Naive thymus-derived CD8-positive, alpha-beta T cell (primary cell): ENCODE measurements around the gene NOS1AP. TPM values are rescaled to one million over a fixed set of nuclear protein-coding genes. Genes with fewer than 3 reads are reported as not detected.

Experiments
- ATAC-seq, 2 donors: fragments of 150-1000 bp; cut with Tn5 transposase in 1 of 2; sonication (Bioruptor Pico), chemical (Tn5 transposase) in 1 of 2; 1 replicate in 1 of 2; 2 replicates in 1 of 2; pipeline ENCODE4 v1.10.0; 2021; ENCODE audit warnings: mild to moderate bottlenecking in 2 of 2, moderate library complexity in 2 of 2
- POLR2A ChIA-PET: fragments of 350-600 bp; sonication (Branson Sonifier 250); formaldehyde crosslinking; loops from one replicate; lab custom pipeline; 2021; ENCODE audit warnings: antibody characterized with exemption; lab: Charles Lee
- DNase-seq, 10 donors: peaks; one replicate each; pipeline versions ENCODE4 v3.0.0 to v3.0.0-alpha.2; 2020 to 2022
- H3K27ac Mint-ChIP-seq, 10 donors: one replicate each; pipeline ENCODE4 v1.8.0; 2020 to 2022; ENCODE audit warnings: mild to moderate bottlenecking in 10 of 10, mixed read lengths in 10 of 10, moderate library complexity in 4 of 10, inconsistent platforms in 1 of 10
- H3K27me3 Mint-ChIP-seq, 5 donors: one replicate each; pipeline ENCODE4 v1.8.0; 2021 to 2022; ENCODE audit warnings: mixed read lengths in 5 of 5
- H3K36me3 Mint-ChIP-seq, 3 donors: one replicate each; pipeline ENCODE4 v1.8.0; 2020 to 2022; ENCODE audit warnings: mixed read lengths in 3 of 3, mild to moderate bottlenecking in 2 of 3, inconsistent platforms in 1 of 3
- H3K4me1 Mint-ChIP-seq, 4 donors: one replicate each; pipeline ENCODE4 v1.8.0; 2021 to 2022; ENCODE audit warnings: mixed read lengths in 4 of 4
- H3K4me3 Mint-ChIP-seq, 10 donors: one replicate each; pipeline ENCODE4 v1.8.0; 2020 to 2022; ENCODE audit warnings: mild to moderate bottlenecking in 10 of 10, mixed read lengths in 10 of 10, moderate library complexity in 6 of 10, inconsistent platforms in 1 of 10
- H3K9me3 Mint-ChIP-seq, 9 donors: one replicate each; pipeline ENCODE4 v1.8.0; 2020 to 2022; ENCODE audit warnings: mixed read lengths in 9 of 9, mild to moderate bottlenecking in 3 of 9, inconsistent platforms in 1 of 9, moderate library complexity in 1 of 9
- polyA plus RNA-seq, 3 donors: library from polyadenylated mRNA; unstranded; fragments of 300-500 nt; fragmentation: Illumina TruSeq; gene quantifications; one replicate each; pipeline ENCODE4 v1.2.3, GENCODE V29; 2021
- total RNA-seq, 8 experiments: library from RNA in 2 of 8; stranded (reverse) in 2 of 8; gene quantifications; one replicate each; pipeline ENCODE4 v1.2.3 and lab custom pipeline; 2021 to 2026

NOS1AP gene
- total and polyA plus RNA-seq, 5 experiments from 2014 or later: not detected

DNA sequence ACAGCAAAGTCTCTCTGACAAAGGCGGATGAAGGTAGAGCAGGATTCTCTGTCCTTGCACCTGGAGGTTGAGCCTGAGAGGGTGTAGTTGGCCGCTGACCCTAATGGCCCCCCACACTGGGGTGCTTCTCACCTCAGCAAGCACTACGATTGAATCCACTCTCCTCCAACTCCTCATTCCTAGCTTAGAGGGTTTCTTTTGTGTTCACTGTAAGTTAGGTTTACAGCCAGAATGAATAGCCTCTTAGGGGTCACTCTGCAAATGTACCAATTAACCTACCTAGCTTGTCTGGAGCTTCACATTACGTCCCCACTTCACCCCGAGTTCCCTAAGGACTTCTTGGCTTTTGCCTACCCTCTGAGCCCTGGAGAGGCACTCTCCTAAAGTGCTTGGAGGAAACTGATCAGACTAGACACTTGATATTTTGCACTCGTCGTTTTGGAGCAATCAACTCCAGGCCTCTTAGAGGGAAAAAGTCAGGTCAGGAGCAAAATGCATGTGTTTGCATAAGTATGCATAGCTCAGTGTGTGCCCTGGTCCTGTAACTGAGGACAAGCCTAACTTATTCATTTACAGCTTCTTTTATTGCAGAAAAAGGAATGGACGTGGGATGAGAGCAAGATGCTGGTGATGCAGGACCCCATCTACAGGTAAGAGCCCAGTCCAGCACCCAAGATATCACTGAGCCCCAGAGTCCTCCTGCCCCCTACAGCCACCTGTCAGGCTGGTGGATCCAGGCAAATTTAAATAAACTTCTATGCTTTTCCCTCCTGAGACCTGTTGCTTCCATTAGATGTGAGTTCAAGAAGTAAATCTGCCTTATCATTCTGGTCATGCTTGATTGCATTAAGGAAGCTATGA, 230.8 kb downstream of the NOS1AP start:
- DNase-seq (no peak), ATAC-seq (no peak)
- Mint-ChIP-seq H3K4me1 (peaks cover 0 to 4% (median 0%) of the 10 kb centered on the region in 4 donors), H3K4me3 (no peak overlapping the region), H3K9me3 (peaks cover 0 to 4% (median 1%) of the 10 kb centered on the region in 9 donors), H3K36me3 (no peaks in the 10 kb centered on the region), H3K27ac (no peak overlapping the region), H3K27me3 (peaks cover 15 to 64% (median 23%) of the 10 kb centered on the region in 5 donors)
- POLR2A ChIA-PET: no interaction called here

DNA sequence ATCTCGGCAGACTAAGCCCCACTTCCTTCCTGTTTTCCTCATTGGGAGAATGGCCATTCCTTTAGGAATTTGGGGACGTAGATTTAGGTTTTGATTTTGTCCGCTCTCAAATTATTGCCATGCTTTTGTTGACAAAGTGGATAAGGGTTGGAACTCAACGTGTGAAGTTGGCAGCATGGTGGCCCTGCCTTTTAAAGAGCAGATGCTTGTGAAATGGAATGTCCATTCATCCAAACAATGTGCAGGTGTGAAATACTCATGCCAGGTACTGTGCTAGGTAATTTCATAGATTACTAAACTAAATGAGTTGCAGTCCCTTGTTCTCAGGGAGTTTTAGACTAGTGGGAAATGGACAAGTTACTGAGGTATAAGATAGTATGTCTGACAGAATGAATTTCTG, 232.2 kb downstream of the NOS1AP start:
- no peaks in the 10 kb centered on the region for H3K36me3 Mint-ChIP-seq
- H3K4me3 Mint-ChIP-seq: no peak overlapping the region
- H3K4me1 Mint-ChIP-seq: peaks cover 0 to 4% (median 0%) of the 10 kb centered on the region in 4 donors
- DNase-seq (no peak), ATAC-seq (no peak)
- peaks cover 0 to 10% (median 1%) of the 10 kb centered on the region in 9 donors for H3K9me3 Mint-ChIP-seq
- peaks cover 10 to 55% (median 16%) of the 10 kb centered on the region in 5 donors for H3K27me3 Mint-ChIP-seq
- no peak overlapping the region for H3K27ac Mint-ChIP-seq
- POLR2A ChIA-PET: no interaction called here

DNA sequence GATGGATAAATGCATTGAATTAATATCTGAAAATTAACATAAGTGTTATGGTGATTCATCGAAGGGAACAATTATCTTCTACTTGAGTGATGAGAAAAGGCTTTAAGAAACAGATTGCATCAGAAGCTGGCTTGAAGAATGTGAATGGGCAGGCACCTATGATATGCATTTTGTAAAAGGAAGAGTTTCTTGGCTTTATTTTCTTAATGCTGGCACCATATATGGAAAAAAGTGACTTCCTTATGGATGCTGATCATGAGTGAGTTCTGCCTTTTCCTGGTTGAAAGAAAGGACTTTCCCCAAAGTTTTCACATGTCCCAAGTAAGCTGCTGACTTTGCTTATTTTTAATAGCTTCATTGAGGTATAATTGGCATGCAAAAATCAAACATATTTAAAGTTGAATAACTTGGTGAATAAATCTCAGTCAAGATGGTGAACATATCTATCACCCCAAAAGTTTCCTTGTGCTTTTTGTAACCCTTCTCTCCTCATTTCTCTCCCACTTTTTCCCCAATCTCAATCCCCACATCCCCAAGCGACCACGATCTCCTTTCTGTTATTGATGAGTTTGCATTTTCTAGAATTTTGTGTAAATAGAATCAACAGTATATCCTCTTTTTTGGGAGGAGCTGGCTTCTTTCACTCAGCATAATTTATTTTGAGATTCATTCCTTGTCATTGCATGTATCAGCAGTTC, 233.0 kb downstream of the NOS1AP start:
- Mint-ChIP-seq H3K27ac (no peak overlapping the region), H3K4me3 (no peak overlapping the region)
- no peak for ATAC-seq

DNA sequence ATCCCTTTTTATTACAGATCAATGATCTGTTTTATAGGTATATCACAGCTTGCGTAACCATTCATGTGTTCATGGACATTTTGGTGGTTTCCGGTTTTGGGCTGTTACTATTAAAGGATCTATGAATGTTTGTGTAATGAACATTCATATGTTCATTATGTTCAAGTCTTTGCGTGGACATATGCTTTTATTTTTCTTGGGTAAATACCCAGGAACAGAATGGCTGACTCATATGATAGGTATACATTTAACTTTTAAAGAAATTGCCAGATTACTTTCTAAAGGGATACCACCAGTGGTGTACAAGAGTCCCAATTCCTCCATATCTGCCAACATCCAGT, 233.5 kb downstream of the NOS1AP start:
- H3K4me3 Mint-ChIP-seq: no peak overlapping the region
- peaks cover 3 to 23% (median 7%) of the 10 kb centered on the region in 9 donors for H3K9me3 Mint-ChIP-seq
- peaks cover 0 to 11% (median 4%) of the 10 kb centered on the region in 3 donors for H3K36me3 Mint-ChIP-seq
- POLR2A ChIA-PET: no interaction called here
- H3K27me3 Mint-ChIP-seq: peaks cover 11 to 46% (median 18%) of the 10 kb centered on the region in 5 donors
- no peak for ATAC-seq
- no peaks in the 10 kb centered on the region for H3K4me1 Mint-ChIP-seq
- no peak overlapping the region for H3K27ac Mint-ChIP-seq
- DNase-seq: no peak

More for the DNA sequence above, 233.0 kb downstream of the NOS1AP start:
- no peak for DNase-seq
- H3K9me3 Mint-ChIP-seq: peaks cover 0 to 18% (median 5%) of the 10 kb centered on the region in 9 donors
- H3K4me1 Mint-ChIP-seq: peaks cover 0 to 2% (median 0%) of the 10 kb centered on the region in 4 donors
- H3K36me3 Mint-ChIP-seq: peaks cover 0 to 6% (median 4%) of the 10 kb centered on the region in 3 donors
- peaks cover 12 to 51% (median 18%) of the 10 kb centered on the region in 5 donors for H3K27me3 Mint-ChIP-seq
- POLR2A ChIA-PET: no interaction called here

DNA sequence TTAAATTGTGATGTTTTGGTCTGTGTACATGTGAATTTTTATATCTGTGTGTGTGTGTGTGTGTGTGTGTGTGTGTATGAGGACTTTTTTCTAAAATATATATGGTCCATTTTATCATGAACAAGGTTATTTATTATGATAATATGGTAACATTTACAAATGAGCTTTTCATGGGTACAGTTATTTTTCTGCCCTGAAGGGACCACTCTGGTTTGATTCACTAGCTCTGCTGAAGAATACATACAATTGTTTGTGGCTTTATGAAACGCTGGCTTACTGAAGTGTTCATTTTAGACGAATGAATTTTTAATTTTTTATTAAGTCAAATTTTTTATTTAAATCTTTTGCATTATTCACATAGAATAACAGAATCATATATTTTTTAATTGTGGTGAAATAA, 235.2 kb downstream of the NOS1AP start:
- H3K27ac Mint-ChIP-seq: no peak overlapping the region
- POLR2A ChIA-PET: no interaction called here

DNA sequence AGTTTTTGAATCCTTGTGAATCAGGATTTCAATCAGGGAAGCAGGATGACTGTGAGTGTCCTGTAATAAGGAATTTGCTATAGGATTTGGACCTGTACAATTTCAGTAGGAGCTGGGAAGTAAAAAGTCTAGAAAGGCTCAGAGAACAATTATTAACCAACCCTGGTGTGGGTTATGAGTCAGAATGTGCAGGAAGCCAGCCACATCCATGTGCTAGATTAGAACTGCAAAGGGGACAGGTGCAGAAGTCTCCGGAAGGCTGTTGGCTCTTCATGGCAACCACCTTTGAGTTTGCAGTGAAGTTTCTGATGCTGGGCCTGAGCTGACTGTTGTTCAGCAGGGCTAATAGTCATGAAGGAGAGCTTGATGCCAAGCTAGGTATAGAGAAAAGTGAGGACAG, 236.5 kb downstream of the NOS1AP start:
- Mint-ChIP-seq H3K27ac (no peak overlapping the region), H3K27me3 (peaks cover 8 to 28% (median 16%) of the 10 kb centered on the region in 5 donors), H3K4me1 (no peaks in the 10 kb centered on the region), H3K4me3 (no peak overlapping the region), H3K9me3 (peaks cover 2 to 30% (median 17%) of the 10 kb centered on the region in 9 donors), H3K36me3 (peaks cover 0 to 16% (median 4%) of the 10 kb centered on the region in 3 donors)
- DNase-seq (no peak), ATAC-seq (no peak)
- POLR2A ChIA-PET: no interaction called here

More for the DNA sequence above, 235.2 kb downstream of the NOS1AP start:
- peaks cover 12 to 33% (median 12%) of the 10 kb centered on the region in 5 donors for H3K27me3 Mint-ChIP-seq
- H3K4me3 Mint-ChIP-seq: no peak overlapping the region
- ATAC-seq: no peak
- no peak for DNase-seq
- peaks cover 5 to 32% (median 14%) of the 10 kb centered on the region in 9 donors for H3K9me3 Mint-ChIP-seq
- H3K36me3 Mint-ChIP-seq: peaks cover 0 to 16% (median 4%) of the 10 kb centered on the region in 3 donors
- H3K4me1 Mint-ChIP-seq: no peaks in the 10 kb centered on the region

DNA sequence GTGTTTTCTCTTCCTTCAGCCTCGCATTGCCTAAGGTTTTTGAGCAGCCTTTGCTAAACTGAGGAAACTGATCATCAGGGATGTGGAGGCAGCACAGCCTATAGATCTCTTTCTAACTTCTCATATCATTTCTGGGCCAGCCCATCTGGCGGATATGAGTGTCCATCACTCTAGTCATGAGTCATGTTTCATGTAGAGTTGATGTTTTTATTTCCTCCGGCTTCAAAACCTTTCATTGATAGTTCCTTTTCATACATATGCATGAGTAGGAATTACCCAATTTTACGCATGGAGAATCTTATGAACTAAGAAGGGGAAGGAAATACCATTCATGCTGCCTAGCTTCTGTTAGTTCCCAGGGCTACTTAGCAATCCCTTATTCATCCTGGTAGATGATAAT, 240.8 kb downstream of the NOS1AP start:
- DNase-seq: no peak
- Mint-ChIP-seq H3K4me1 (peaks cover 0 to 2% (median 0%) of the 10 kb centered on the region in 4 donors), H3K27me3 (peaks cover 6 to 22% (median 16%) of the 10 kb centered on the region in 5 donors), H3K9me3 (peaks cover 2 to 27% (median 17%) of the 10 kb centered on the region in 9 donors), H3K4me3 (no peak overlapping the region), H3K27ac (no peak overlapping the region), H3K36me3 (peaks cover 0 to 16% (median 4%) of the 10 kb centered on the region in 3 donors)
- no peak for ATAC-seq
- POLR2A ChIA-PET: no interaction called here

DNA sequence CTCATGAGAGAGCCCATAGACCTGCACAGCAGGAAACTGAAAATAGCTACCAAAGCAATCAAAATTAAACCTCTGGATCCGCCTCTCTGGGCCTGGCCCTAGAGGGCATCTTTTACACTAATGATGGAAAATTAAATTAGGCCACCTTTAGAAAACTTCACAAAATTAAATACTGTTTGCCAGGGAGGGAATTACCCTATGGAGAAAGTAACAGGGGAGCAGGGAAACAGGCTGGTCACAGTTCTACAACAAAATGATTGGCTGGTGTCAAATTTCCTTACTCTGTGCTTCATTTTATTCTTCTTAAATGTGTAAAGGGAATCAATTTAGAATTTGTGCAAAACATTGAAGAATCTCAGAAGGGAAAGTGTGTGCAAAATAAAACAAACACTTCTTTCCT, 244.7 kb downstream of the NOS1AP start:
- peaks cover 7 to 38% (median 16%) of the 10 kb centered on the region in 5 donors for H3K27me3 Mint-ChIP-seq
- H3K4me3 Mint-ChIP-seq: no peak overlapping the region
- DNase-seq (no peak), ATAC-seq (no peak)
- H3K36me3 Mint-ChIP-seq: no peaks in the 10 kb centered on the region
- peaks cover 0 to 10% (median 3%) of the 10 kb centered on the region in 9 donors for H3K9me3 Mint-ChIP-seq
- POLR2A ChIA-PET: no interaction called here
- no peak overlapping the region for H3K27ac Mint-ChIP-seq
- peaks cover 7 to 12% (median 10%) of the 10 kb centered on the region in 4 donors for H3K4me1 Mint-ChIP-seq

DNA sequence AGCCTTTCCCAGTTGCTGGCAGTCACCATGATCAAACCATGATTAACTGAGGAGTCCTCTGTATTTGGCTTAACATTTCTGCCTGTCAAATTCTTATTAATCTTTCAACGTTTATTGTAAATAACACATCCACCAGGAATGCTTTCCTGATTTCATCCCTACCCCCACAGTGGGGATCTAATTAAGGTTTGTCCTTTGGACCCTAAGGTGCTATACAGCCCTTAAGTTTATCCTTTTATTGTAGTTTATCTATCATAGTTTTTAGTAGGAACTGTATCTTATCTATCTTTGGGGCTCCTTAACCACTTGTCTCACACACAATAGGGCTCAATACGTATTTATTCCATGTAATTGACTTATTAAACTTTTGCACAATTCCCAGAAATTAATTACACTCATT, 246.2 kb downstream of the NOS1AP start:
- Mint-ChIP-seq H3K4me3 (no peak overlapping the region), H3K27me3 (peaks cover 15 to 44% (median 24%) of the 10 kb centered on the region in 5 donors), H3K9me3 (peaks cover 0 to 8% (median 2%) of the 10 kb centered on the region in 9 donors), H3K4me1 (peaks cover 7 to 12% (median 10%) of the 10 kb centered on the region in 4 donors), H3K27ac (no peak overlapping the region), H3K36me3 (no peaks in the 10 kb centered on the region)
- DNase-seq (no peak), ATAC-seq (no peak)
- POLR2A ChIA-PET: no interaction called here

DNA sequence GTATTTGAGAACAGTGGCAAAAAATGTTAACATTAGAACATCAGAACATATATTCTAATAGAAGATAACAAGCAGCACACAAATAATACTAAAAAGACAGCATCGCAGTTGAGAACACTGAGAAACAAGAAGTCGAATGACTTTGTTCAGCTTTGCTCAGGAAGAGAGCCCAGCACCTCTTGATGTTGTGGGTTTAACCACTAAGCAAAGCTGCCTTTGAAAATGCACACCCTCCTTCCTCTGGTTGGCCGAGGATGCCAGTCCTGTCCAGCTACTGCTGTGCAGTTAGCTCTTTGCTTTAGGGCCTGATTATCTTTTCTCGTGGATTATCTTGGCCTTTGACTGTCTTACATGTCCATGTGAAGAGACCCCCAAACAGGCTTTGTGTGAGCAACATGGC, 246.7 kb downstream of the NOS1AP start:
- DNase-seq (peak in 2 of 10 donors; percentile 3 to 5), ATAC-seq (no peak)
- H3K27ac Mint-ChIP-seq: no peak overlapping the region
- H3K27me3 Mint-ChIP-seq: peaks cover 15 to 39% (median 21%) of the 10 kb centered on the region in 5 donors
- H3K36me3 Mint-ChIP-seq: no peaks in the 10 kb centered on the region
- peaks cover 7 to 12% (median 10%) of the 10 kb centered on the region in 4 donors for H3K4me1 Mint-ChIP-seq
- H3K4me3 Mint-ChIP-seq: no peak overlapping the region
- POLR2A ChIA-PET: no interaction called here
- H3K9me3 Mint-ChIP-seq: peaks cover 0 to 4% (median 0%) of the 10 kb centered on the region in 9 donors

DNA sequence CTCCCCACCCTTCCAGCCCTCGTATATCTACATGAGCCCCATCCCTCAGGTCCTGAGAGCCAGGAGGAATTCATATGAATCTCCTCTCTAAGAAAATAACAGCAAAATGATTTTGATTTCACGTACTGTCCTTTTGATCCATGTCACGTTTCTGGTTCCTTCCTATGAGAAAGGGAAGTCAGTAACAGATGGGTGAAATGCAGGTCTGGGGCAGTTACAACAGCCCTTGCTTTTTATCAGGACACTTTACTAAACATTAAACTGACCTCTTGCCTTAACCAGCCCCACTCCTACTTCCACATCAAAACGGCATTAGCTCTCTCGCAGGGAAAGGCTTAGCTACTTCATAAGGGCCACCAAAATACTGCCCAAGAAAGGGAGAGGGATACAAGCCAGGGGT, 248.1 kb downstream of the NOS1AP start:
- H3K36me3 Mint-ChIP-seq: no peaks in the 10 kb centered on the region
- peaks cover 15 to 35% (median 22%) of the 10 kb centered on the region in 5 donors for H3K27me3 Mint-ChIP-seq
- ATAC-seq (no peak), DNase-seq (no peak)
- peaks cover 0 to 4% (median 0%) of the 10 kb centered on the region in 9 donors for H3K9me3 Mint-ChIP-seq
- no peak overlapping the region for H3K4me3 Mint-ChIP-seq
- peaks cover 7 to 12% (median 10%) of the 10 kb centered on the region in 4 donors for H3K4me1 Mint-ChIP-seq
- POLR2A ChIA-PET: no interaction called here
- H3K27ac Mint-ChIP-seq: no peak overlapping the region

DNA sequence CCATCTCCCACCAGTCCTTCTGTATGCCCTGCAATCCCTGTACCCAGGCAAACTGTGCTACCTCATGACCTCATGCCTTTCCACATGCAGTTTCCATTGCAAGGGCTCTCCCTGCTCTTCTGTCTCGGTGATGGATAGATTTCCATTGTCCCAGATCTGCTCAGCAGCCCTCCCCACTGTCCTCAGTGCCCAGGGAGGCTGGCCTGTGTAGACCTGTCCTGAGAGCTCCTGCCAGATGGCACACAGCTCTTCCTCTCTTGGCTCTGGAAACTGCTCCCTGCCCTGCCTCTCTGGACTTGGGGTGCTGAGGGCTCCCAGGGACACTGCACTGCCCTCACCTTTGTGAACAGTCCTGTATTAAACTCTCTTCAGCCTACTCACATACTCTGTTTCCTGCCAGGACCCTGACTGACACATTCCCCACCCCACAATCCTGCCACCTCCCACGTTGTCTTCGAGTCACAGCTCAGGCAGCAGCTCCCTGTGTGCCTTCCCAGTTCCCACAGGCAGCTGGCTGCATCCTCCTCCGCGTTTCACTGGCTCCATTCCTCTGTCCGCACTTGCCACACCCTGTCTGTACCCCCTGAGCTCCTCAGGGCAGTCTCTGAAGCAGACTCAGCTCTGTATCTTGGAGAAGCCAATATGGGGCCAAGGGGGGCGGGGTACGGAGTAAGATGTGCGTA, 250.1 kb downstream of the NOS1AP start:
- peaks cover 0 to 4% (median 0%) of the 10 kb centered on the region in 9 donors for H3K9me3 Mint-ChIP-seq

More for the DNA sequence above, 250.1 kb downstream of the NOS1AP start:
- DNase-seq: no peak
- Mint-ChIP-seq H3K4me1 (peaks cover 7 to 12% (median 10%) of the 10 kb centered on the region in 4 donors), H3K27me3 (peaks cover 12 to 27% (median 22%) of the 10 kb centered on the region in 5 donors), H3K27ac (peak overlapping the region in 1 of 10 donors; percentile 11), H3K4me3 (no peak overlapping the region), H3K36me3 (no peaks in the 10 kb centered on the region)
- POLR2A ChIA-PET: no interaction called here
- no peak for ATAC-seq
